Measurements from ENCODE around the gene JMJD8. TPM values are rescaled to one million over a fixed set of nuclear protein-coding genes. Genes with fewer than 3 reads are reported as not detected.

JMJD8 gene
- total and polyA plus RNA-seq, 9 of the 15 experiments (the other 6 are each of a cell fraction or from before 2014, with no cell fraction given): 1.2 to 50.6 (median 29.3) TPM

GRCh38 chr16:720447-720989 lies 36.4 kb upstream of the JMJD8 start (continued):
- no peak for TF ChIP-seq REST (IDR thresholded peaks at IDR 0.05; ENCODE audit: borderline replicate concordance)
- TF ChIP-seq REST (CRISPR knock-in tag; IDR thresholded peaks at IDR 0.05; ENCODE audit: low read depth): no peak
- TF ChIP-seq HDAC6 (IDR thresholded peaks at IDR 0.05; ENCODE audit: low read depth, low read length): no peak
- TF ChIP-seq DDX20 (tag; IDR thresholded peaks at IDR 0.05; ENCODE audit: low read depth): no peak
- TF ChIP-seq RCOR1 (IDR thresholded peaks at IDR 0.05; ENCODE audit: borderline replicate concordance in 1 of 2, low read depth in 2 of 2, low read length in 2 of 2): peak in 1 of 2 experiments; percentile 61; a peak in 1 of 4 replicates
- no peak for TF ChIP-seq IFI16 (CRISPR knock-in tag; IDR thresholded peaks at IDR 0.05)
- TF ChIP-seq FOXP4 (CRISPR knock-in tag; IDR thresholded peaks at IDR 0.05; ENCODE audit: borderline replicate concordance): no peak
- TF ChIP-seq ZBED1 (IDR thresholded peaks at IDR 0.05): no peak
- no peak for TF ChIP-seq STAT5A (IDR thresholded peaks at IDR 0.05; ENCODE audit: borderline replicate concordance, low read length)
- TF ChIP-seq BCOR (IDR thresholded peaks at IDR 0.05): no peak
- no peak for TF ChIP-seq MCM7 (IDR thresholded peaks at IDR 0.05)
- no peak for TF ChIP-seq CLOCK (CRISPR knock-in tag; IDR thresholded peaks at IDR 0.05; ENCODE audit: borderline replicate concordance)
- TF ChIP-seq MTA1 (IDR thresholded peaks at IDR 0.05; ENCODE audit: borderline replicate concordance): no peak
- no peak for TF ChIP-seq RFX5 (IDR thresholded peaks at IDR 0.05; ENCODE audit: low read depth, low read length)
- TF ChIP-seq KDM4B (IDR thresholded peaks at IDR 0.05; ENCODE audit: borderline replicate concordance in 2 of 2, low read depth in 1 of 2): no peak
- no peak for TF ChIP-seq POLR2G (IDR thresholded peaks at IDR 0.05; ENCODE audit: low read depth, low read length)
- no peak for TF ChIP-seq HNRNPH1 (optimal IDR thresholded peaks at IDR 0.05; ENCODE audit: low read depth, low read length)

Measured in K562 (cell line).